Omental fat pad (tissue), 4 donors: ENCODE measurements around the gene MAP1LC3B2. TPM values are rescaled to one million over a fixed set of nuclear protein-coding genes. Genes with fewer than 3 reads are reported as not detected.

ENCODE experiments used
- ATAC-seq: fragments of 150-250 bp; one replicate; pipeline ENCODE4 v1.9.1; 2016; ENCODE audit warnings: mild to moderate bottlenecking, moderate library complexity; ENCODE audit not compliant: low FRiP score
- DNase-seq: peaks from one replicate; pipeline ENCODE4 v3.0.0-alpha.2; 2019; ENCODE audit warnings: low spot score
- CTCF ChIP-seq, 3 donors: fragments of 450-650 bp; IDR thresholded peaks; one replicate each; pipeline ENCODE4 v1.5.1; 2016 to 2017; ENCODE audit warnings: antibody characterized with exemption in 3 of 3, mild to moderate bottlenecking in 3 of 3, moderate library complexity in 2 of 3
- total RNA-seq, 4 donors: library from RNA; depleted of rRNA; stranded (reverse); fragments of >200 nt; gene quantifications; one replicate each; pipeline ENCODE4 v1.1.0, GENCODE V29; 2016

Gene MAP1LC3B2
- total RNA-seq, 4 donors from 2014 or later, result 1.7 to 7.1 TPM; not detected in 2

- TF ChIP-seq CTCF (IDR thresholded peaks at IDR 0.05), result no peak
- ATAC-seq (no peak), DNase-seq (no peak)
Measured at GRCh38 chr12:116549993-116550392, 9.2 kb upstream of the MAP1LC3B2 start.

DNA sequence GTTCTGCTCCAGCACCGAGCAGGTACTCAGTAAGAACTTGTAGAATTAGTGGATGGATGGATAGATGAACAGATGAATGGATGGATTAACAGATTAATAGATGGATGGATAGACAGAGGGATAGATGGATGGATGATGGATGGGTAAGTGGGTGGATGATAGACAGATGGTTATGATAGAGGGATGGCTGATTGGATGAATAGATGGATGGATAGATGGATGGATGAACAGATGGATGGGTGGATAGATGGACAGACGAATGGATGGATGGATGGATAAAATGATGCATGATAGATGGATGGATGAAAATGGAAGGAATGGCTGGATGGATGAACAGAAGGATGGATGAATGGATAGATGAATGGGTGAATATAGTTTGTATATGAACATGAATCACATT is 8.0 kb upstream of the MAP1LC3B2 start:
- DNase-seq (no peak), ATAC-seq (no peak)
- TF ChIP-seq CTCF (IDR thresholded peaks at IDR 0.05), result no peak

GRCh38 chr12:116551619-116551951 is 7.6 kb upstream of the MAP1LC3B2 start:
- DNase-seq, result no peak
- no peak for TF ChIP-seq CTCF (IDR thresholded peaks at IDR 0.05)
- no peak for ATAC-seq

DNA sequence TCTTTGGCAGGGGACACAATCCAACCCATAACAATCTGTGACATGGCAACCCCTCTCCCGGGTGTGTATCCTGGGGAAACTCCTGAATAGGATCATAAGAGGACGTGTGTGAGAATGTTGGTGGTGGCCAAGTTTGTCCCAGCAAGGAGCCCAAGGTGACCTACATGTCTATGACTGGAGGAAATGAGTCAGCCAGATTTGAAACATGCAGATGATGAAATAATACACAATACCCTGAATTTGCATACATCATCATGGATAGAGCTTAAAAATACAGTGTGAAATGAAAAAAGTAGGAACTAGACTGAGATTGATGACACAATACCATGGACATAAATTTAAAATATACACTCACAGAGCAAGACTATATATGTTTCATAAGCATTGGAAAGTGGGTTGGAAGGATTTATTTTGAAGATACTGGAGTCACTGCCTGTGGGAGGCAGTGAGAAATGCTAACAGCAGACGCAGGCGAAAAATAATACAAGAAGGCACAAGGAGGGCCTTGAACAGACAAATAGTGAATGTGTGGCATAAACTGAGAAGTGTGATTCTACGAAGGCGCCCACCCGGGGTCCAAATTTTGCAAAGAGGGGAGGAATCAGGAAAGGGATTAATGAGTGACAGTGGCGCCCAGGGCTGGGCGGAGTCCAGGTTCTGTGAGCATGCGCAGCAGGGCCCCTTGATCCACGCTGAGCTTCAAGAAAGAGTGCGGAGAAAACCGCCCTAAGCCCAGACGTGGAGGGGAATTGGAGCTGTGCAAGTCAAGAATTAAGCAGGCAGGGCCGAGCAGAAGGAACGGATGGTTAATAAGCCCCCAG is 7.0 kb upstream of the MAP1LC3B2 start:
- no peak for TF ChIP-seq CTCF (IDR thresholded peaks at IDR 0.05)
- ATAC-seq (no peak), DNase-seq (no peak)

GRCh38 chr12:116552773-116553373 is 6.3 kb upstream of the MAP1LC3B2 start:
- ATAC-seq, result no peak
- DNase-seq, result no peak
- TF ChIP-seq CTCF (IDR thresholded peaks at IDR 0.05), result no peak

DNA sequence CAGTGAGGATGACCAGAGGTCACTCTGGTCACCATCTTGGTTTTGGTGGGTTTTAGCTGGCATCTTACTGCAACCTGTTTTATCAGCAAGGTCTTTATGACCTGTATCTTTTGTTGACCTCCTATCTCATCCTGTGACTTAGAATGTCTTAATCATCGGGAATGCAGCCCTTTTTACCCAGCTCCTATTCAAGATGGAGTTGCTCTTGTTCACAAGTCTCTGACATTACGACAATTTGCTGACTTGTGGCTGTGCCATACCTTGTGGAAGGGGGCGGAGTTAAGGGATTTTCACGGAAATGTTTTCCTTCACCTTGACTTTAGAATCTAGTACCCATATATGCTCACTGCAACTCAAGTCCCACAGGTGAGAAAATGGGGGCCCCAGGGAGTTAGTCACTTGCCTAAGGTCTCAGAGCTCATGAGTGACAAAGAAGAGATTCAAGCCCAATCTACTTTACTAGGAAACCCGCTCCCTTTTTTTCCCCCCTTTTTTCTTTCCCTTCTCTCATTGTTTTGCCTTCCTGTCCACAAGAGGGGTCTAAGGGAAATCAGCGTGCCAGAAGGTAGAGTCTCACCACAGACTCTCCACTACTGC is 2.7 kb upstream of the MAP1LC3B2 start:
- no peak for DNase-seq
- no peak for ATAC-seq
- TF ChIP-seq CTCF (IDR thresholded peaks at IDR 0.05), result no peak
